ENCODE results near the gene RBM18.

The RBM18 gene

GRCh38 chr9:122207096-122207495, 57.5 kb downstream of the RBM18 start:
- Mint-ChIP-seq H3K27me3 (peaks cover 28% of the 10 kb centered on the region), H3K4me1 (ENCODE audit: low read depth) (no peaks in the 10 kb centered on the region), H3K4me3 (no peak overlapping the region), H3K36me3 (ENCODE audit: low read depth) (no peaks in the 10 kb centered on the region), H3K27ac (no peak overlapping the region), H3K9me3 (no peaks in the 10 kb centered on the region)

- H3K27ac Mint-ChIP-seq = no peak overlapping the region
- H3K4me3 Mint-ChIP-seq = no peak overlapping the region
- no peaks in the 10 kb centered on the region for H3K9me3 Mint-ChIP-seq
- H3K36me3 Mint-ChIP-seq (ENCODE audit: low read depth) = no peaks in the 10 kb centered on the region
- H3K4me1 Mint-ChIP-seq (ENCODE audit: low read depth) = no peaks in the 10 kb centered on the region
- peaks cover 21% of the 10 kb centered on the region for H3K27me3 Mint-ChIP-seq
These were observed 58.3 kb downstream of the RBM18 start for GRCh38 chr9:122206118-122207046.

- no peaks in the 10 kb centered on the region for H3K36me3 Mint-ChIP-seq (ENCODE audit: low read depth)
- H3K4me3 Mint-ChIP-seq = no peak overlapping the region
- peaks cover 16% of the 10 kb centered on the region for H3K27me3 Mint-ChIP-seq
- H3K27ac Mint-ChIP-seq = no peak overlapping the region
- no peaks in the 10 kb centered on the region for H3K9me3 Mint-ChIP-seq
- H3K4me1 Mint-ChIP-seq (ENCODE audit: low read depth) = no peaks in the 10 kb centered on the region
These were observed 59.5 kb downstream of the RBM18 start for GRCh38 chr9:122205176-122205575.

GRCh38 chr9:122204491-122204890, 60.1 kb downstream of the RBM18 start:
- no peak overlapping the region for H3K4me3 Mint-ChIP-seq
- H3K36me3 Mint-ChIP-seq (ENCODE audit: low read depth) = no peaks in the 10 kb centered on the region
- H3K4me1 Mint-ChIP-seq (ENCODE audit: low read depth) = no peaks in the 10 kb centered on the region
- no peaks in the 10 kb centered on the region for H3K9me3 Mint-ChIP-seq
- peaks cover 14% of the 10 kb centered on the region for H3K27me3 Mint-ChIP-seq
- no peak overlapping the region for H3K27ac Mint-ChIP-seq

- no peak overlapping the region for H3K4me3 Mint-ChIP-seq
- H3K36me3 Mint-ChIP-seq (ENCODE audit: low read depth) = no peaks in the 10 kb centered on the region
- no peak overlapping the region for H3K27ac Mint-ChIP-seq
- H3K27me3 Mint-ChIP-seq = peaks cover 13% of the 10 kb centered on the region
- no peaks in the 10 kb centered on the region for H3K9me3 Mint-ChIP-seq
- H3K4me1 Mint-ChIP-seq (ENCODE audit: low read depth) = no peaks in the 10 kb centered on the region
These were observed 60.6 kb downstream of the RBM18 start for GRCh38 chr9:122204055-122204454.

GRCh38 chr9:122202111-122202510, 62.5 kb downstream of the RBM18 start:
- no peaks in the 10 kb centered on the region for H3K9me3 Mint-ChIP-seq
- peaks cover 10% of the 10 kb centered on the region for H3K27me3 Mint-ChIP-seq
- no peak overlapping the region for H3K4me3 Mint-ChIP-seq
- no peaks in the 10 kb centered on the region for H3K36me3 Mint-ChIP-seq (ENCODE audit: low read depth)
- H3K27ac Mint-ChIP-seq = no peak overlapping the region
- H3K4me1 Mint-ChIP-seq (ENCODE audit: low read depth) = no peaks in the 10 kb centered on the region

GRCh38 chr9:122201641-122202040, 63.0 kb downstream of the RBM18 start:
- H3K27ac Mint-ChIP-seq = no peak overlapping the region
- H3K4me1 Mint-ChIP-seq (ENCODE audit: low read depth) = no peaks in the 10 kb centered on the region
- no peak overlapping the region for H3K4me3 Mint-ChIP-seq
- peaks cover 10% of the 10 kb centered on the region for H3K27me3 Mint-ChIP-seq
- no peaks in the 10 kb centered on the region for H3K36me3 Mint-ChIP-seq (ENCODE audit: low read depth)
- no peaks in the 10 kb centered on the region for H3K9me3 Mint-ChIP-seq

- Mint-ChIP-seq H3K4me1 (ENCODE audit: low read depth) (no peaks in the 10 kb centered on the region), H3K27ac (no peak overlapping the region), H3K36me3 (ENCODE audit: low read depth) (no peaks in the 10 kb centered on the region), H3K27me3 (peaks cover 10% of the 10 kb centered on the region), H3K4me3 (no peak overlapping the region), H3K9me3 (no peaks in the 10 kb centered on the region)
These were observed 63.6 kb downstream of the RBM18 start for GRCh38 chr9:122200960-122201595.

- Mint-ChIP-seq H3K36me3 (ENCODE audit: low read depth) (no peaks in the 10 kb centered on the region), H3K9me3 (no peaks in the 10 kb centered on the region), H3K27ac (no peak overlapping the region), H3K27me3 (peaks cover 10% of the 10 kb centered on the region), H3K4me3 (no peak overlapping the region), H3K4me1 (ENCODE audit: low read depth) (no peaks in the 10 kb centered on the region)
These were observed 66.8 kb downstream of the RBM18 start for GRCh38 chr9:122197882-122198281.

GRCh38 chr9:122197426-122197825, 67.2 kb downstream of the RBM18 start:
- H3K4me1 Mint-ChIP-seq (ENCODE audit: low read depth) = no peaks in the 10 kb centered on the region
- H3K9me3 Mint-ChIP-seq = no peaks in the 10 kb centered on the region
- peaks cover 10% of the 10 kb centered on the region for H3K27me3 Mint-ChIP-seq
- no peak overlapping the region for H3K4me3 Mint-ChIP-seq
- no peaks in the 10 kb centered on the region for H3K36me3 Mint-ChIP-seq (ENCODE audit: low read depth)
- no peak overlapping the region for H3K27ac Mint-ChIP-seq

- Mint-ChIP-seq H3K27me3 (peaks cover 10% of the 10 kb centered on the region), H3K4me3 (no peak overlapping the region), H3K9me3 (no peaks in the 10 kb centered on the region), H3K27ac (no peak overlapping the region), H3K4me1 (ENCODE audit: low read depth) (no peaks in the 10 kb centered on the region), H3K36me3 (ENCODE audit: low read depth) (no peaks in the 10 kb centered on the region)
These were observed 68.8 kb downstream of the RBM18 start for GRCh38 chr9:122195875-122196274.

DNA sequence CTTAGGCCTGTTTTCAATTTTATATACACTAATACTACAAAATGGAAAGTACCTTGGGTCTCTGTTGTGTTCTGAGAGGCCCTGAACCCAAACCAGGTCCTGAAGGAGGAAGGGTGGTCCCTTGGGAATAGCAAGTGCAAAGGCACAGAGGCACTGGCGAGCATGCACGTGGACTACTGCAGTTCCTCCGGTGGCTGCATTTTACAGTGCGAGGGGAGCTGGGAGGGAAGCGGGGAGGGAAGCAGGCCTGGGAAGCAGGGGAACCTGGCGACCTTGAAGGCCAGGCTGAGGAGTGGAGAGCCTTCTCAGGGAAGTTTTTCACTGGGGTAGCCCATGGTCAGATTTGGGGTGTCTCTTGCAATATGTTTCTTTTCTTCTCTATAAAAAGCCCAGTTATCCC, 71.0 kb downstream of the RBM18 start:
- Mint-ChIP-seq H3K9me3 (no peaks in the 10 kb centered on the region), H3K27me3 (peaks cover 10% of the 10 kb centered on the region), H3K27ac (no peak overlapping the region), H3K4me3 (no peak overlapping the region), H3K4me1 (ENCODE audit: low read depth) (no peaks in the 10 kb centered on the region), H3K36me3 (ENCODE audit: low read depth) (no peaks in the 10 kb centered on the region)

- no peak overlapping the region for H3K4me3 Mint-ChIP-seq
- no peaks in the 10 kb centered on the region for H3K9me3 Mint-ChIP-seq
- H3K27ac Mint-ChIP-seq = no peak overlapping the region
- H3K36me3 Mint-ChIP-seq (ENCODE audit: low read depth) = no peaks in the 10 kb centered on the region
- H3K4me1 Mint-ChIP-seq (ENCODE audit: low read depth) = no peaks in the 10 kb centered on the region
- peaks cover 7% of the 10 kb centered on the region for H3K27me3 Mint-ChIP-seq
These were observed 71.6 kb downstream of the RBM18 start for GRCh38 chr9:122192914-122193525.

GRCh38 chr9:122192261-122192875, 72.3 kb downstream of the RBM18 start:
- no peak overlapping the region for H3K4me3 Mint-ChIP-seq
- no peaks in the 10 kb centered on the region for H3K4me1 Mint-ChIP-seq (ENCODE audit: low read depth)
- no peaks in the 10 kb centered on the region for H3K36me3 Mint-ChIP-seq (ENCODE audit: low read depth)
- no peaks in the 10 kb centered on the region for H3K9me3 Mint-ChIP-seq
- peaks cover 6% of the 10 kb centered on the region for H3K27me3 Mint-ChIP-seq
- H3K27ac Mint-ChIP-seq = no peak overlapping the region

DNA sequence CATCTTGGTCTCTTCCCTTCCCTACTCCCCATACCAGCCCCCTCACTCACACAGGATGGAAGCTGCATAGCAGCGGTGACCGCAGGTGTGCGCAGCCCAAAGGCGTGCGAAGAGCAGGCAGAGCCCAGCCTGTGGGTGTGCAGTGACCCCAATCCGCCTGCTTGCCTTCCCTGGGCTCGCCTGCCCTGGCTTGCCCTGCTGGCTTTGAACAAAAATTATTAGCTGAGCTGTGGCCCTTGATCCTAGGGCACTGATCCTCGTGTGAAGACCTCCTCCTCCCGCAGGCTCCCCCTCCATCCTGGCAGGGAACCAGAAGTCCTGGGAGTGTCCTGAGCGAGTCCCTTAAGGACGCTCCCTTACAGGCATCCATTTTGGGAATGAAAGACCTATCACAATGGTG, 73.1 kb downstream of the RBM18 start:
- Mint-ChIP-seq H3K4me1 (ENCODE audit: low read depth) (no peaks in the 10 kb centered on the region), H3K4me3 (no peak overlapping the region), H3K27ac (no peak overlapping the region), H3K36me3 (ENCODE audit: low read depth) (no peaks in the 10 kb centered on the region), H3K9me3 (no peaks in the 10 kb centered on the region), H3K27me3 (no peaks in the 10 kb centered on the region)

Measured in stimulated activated naive CD8-positive, alpha-beta T cell treated with anti-CD3 and anti-CD28 coated beads, Interleukin-15, Interleukin-2, amounts not matched to agents 100 ng/mL and 50 ng/mL, for 24 hours (primary cell).